Measurements from ENCODE around the gene DOCK2. TPM values are rescaled to one million over a fixed set of nuclear protein-coding genes. Genes with fewer than 3 reads are reported as not detected.

Gene DOCK2
- total and polyA plus RNA-seq, 2 donors from 2014 or later = 1.0 to 42.0 TPM

- H3K4me3 ChIP-seq (ENCODE audit: low read length in 3 of 3) = no peak overlapping the region
- H3K36me3 ChIP-seq (ENCODE audit: control insufficient read depth in 2 of 3, insufficient read depth in 3 of 3, low read length in 3 of 3) = no peaks in the 10 kb centered on the region
- no peak for DNase-seq
- no peak for FAIRE-seq
- intact Hi-C loops (cut with DNase I) = no loop called here
- no peaks in the 10 kb centered on the region for H3K27me3 ChIP-seq (ENCODE audit: control insufficient read depth, insufficient read depth, low read length)
- H3K27ac ChIP-seq (ENCODE audit: low read depth in 2 of 2, low read length in 2 of 2) = no peak overlapping the region
- TF ChIP-seq, protein P1, sequence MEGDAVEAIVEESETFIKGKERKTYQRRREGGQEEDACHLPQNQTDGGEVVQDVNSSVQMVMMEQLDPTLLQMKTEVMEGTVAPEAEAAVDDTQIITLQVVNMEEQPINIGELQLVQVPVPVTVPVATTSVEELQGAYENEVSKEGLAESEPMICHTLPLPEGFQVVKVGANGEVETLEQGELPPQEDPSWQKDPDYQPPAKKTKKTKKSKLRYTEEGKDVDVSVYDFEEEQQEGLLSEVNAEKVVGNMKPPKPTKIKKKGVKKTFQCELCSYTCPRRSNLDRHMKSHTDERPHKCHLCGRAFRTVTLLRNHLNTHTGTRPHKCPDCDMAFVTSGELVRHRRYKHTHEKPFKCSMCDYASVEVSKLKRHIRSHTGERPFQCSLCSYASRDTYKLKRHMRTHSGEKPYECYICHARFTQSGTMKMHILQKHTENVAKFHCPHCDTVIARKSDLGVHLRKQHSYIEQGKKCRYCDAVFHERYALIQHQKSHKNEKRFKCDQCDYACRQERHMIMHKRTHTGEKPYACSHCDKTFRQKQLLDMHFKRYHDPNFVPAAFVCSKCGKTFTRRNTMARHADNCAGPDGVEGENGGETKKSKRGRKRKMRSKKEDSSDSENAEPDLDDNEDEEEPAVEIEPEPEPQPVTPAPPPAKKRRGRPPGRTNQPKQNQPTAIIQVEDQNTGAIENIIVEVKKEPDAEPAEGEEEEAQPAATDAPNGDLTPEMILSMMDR (IDR thresholded peaks at IDR 0.05; ENCODE audit: borderline replicate concordance, extremely low read depth, insufficient read depth) = no peak
- no peak overlapping the region for H3K9ac ChIP-seq (ENCODE audit: low read length in 3 of 3)
- H3K9me3 ChIP-seq (ENCODE audit: control insufficient read depth in 2 of 3, insufficient read depth in 1 of 3, low read length in 3 of 3) = no peaks in the 10 kb centered on the region
- H3K4me1 ChIP-seq (ENCODE audit: control insufficient read depth in 2 of 3, insufficient read depth in 2 of 3, low read depth in 1 of 3, low read length in 3 of 3) = no peaks in the 10 kb centered on the region
Measured at GRCh38 chr5:169836835-169837536, 199.9 kb downstream of the DOCK2 start.

GRCh38 chr5:169837686-169838085 lies 200.6 kb downstream of the DOCK2 start:
- no peaks in the 10 kb centered on the region for H3K36me3 ChIP-seq (ENCODE audit: control insufficient read depth in 2 of 3, insufficient read depth in 3 of 3, low read length in 3 of 3)
- H3K27me3 ChIP-seq (ENCODE audit: control insufficient read depth, insufficient read depth, low read length) = no peaks in the 10 kb centered on the region
- TF ChIP-seq, protein P1 (IDR thresholded peaks at IDR 0.05; ENCODE audit: borderline replicate concordance, extremely low read depth, insufficient read depth) = no peak
- H3K4me1 ChIP-seq (ENCODE audit: control insufficient read depth in 2 of 3, insufficient read depth in 2 of 3, low read depth in 1 of 3, low read length in 3 of 3) = no peaks in the 10 kb centered on the region
- H3K9me3 ChIP-seq (ENCODE audit: control insufficient read depth in 2 of 3, insufficient read depth in 1 of 3, low read length in 3 of 3) = no peaks in the 10 kb centered on the region
- intact Hi-C loops (cut with DNase I) = no loop called here
- DNase-seq = no peak
- no peak overlapping the region for H3K4me3 ChIP-seq (ENCODE audit: low read length in 3 of 3)
- no peak overlapping the region for H3K9ac ChIP-seq (ENCODE audit: low read length in 3 of 3)
- H3K27ac ChIP-seq (ENCODE audit: low read depth in 2 of 2, low read length in 2 of 2) = no peak overlapping the region
- FAIRE-seq = no peak

GRCh38 chr5:169838688-169839087 lies 201.6 kb downstream of the DOCK2 start:
- FAIRE-seq (no peak), DNase-seq (no peak)
- H3K4me1 ChIP-seq (ENCODE audit: control insufficient read depth in 2 of 3, insufficient read depth in 2 of 3, low read depth in 1 of 3, low read length in 3 of 3) = no peaks in the 10 kb centered on the region
- no peaks in the 10 kb centered on the region for H3K36me3 ChIP-seq (ENCODE audit: control insufficient read depth in 2 of 3, insufficient read depth in 3 of 3, low read length in 3 of 3)
- intact Hi-C loops (cut with DNase I) = no loop called here
- no peaks in the 10 kb centered on the region for H3K27me3 ChIP-seq (ENCODE audit: control insufficient read depth, insufficient read depth, low read length)
- TF ChIP-seq, protein P1 (IDR thresholded peaks at IDR 0.05; ENCODE audit: borderline replicate concordance, extremely low read depth, insufficient read depth) = no peak
- H3K27ac ChIP-seq (ENCODE audit: low read depth in 2 of 2, low read length in 2 of 2) = no peak overlapping the region
- H3K9ac ChIP-seq (ENCODE audit: low read length in 3 of 3) = no peak overlapping the region
- no peaks in the 10 kb centered on the region for H3K9me3 ChIP-seq (ENCODE audit: control insufficient read depth in 2 of 3, insufficient read depth in 1 of 3, low read length in 3 of 3)
- no peak overlapping the region for H3K4me3 ChIP-seq (ENCODE audit: low read length in 3 of 3)

GRCh38 chr5:169840405-169840804 lies 203.3 kb downstream of the DOCK2 start:
- Histone ChIP-seq H3K27me3 (ENCODE audit: control insufficient read depth, insufficient read depth, low read length) (no peaks in the 10 kb centered on the region), H3K36me3 (ENCODE audit: control insufficient read depth in 2 of 3, insufficient read depth in 3 of 3, low read length in 3 of 3) (no peaks in the 10 kb centered on the region), H3K27ac (ENCODE audit: low read depth in 2 of 2, low read length in 2 of 2) (no peak overlapping the region), H3K4me3 (ENCODE audit: low read length in 3 of 3) (no peak overlapping the region), H3K4me1 (ENCODE audit: control insufficient read depth in 2 of 3, insufficient read depth in 2 of 3, low read depth in 1 of 3, low read length in 3 of 3) (no peaks in the 10 kb centered on the region), H3K9me3 (ENCODE audit: control insufficient read depth in 2 of 3, insufficient read depth in 1 of 3, low read length in 3 of 3) (no peaks in the 10 kb centered on the region), H3K9ac (ENCODE audit: low read length in 3 of 3) (no peak overlapping the region)
- intact Hi-C loops (cut with DNase I) = no loop called here
- FAIRE-seq (no peak), DNase-seq (no peak)
- TF ChIP-seq, protein P1 (IDR thresholded peaks at IDR 0.05; ENCODE audit: borderline replicate concordance, extremely low read depth, insufficient read depth) = no peak

Data from kidney (tissue), 14 donors.